Measurements from ENCODE around the gene WDR27.

WDR27 gene

DNA sequence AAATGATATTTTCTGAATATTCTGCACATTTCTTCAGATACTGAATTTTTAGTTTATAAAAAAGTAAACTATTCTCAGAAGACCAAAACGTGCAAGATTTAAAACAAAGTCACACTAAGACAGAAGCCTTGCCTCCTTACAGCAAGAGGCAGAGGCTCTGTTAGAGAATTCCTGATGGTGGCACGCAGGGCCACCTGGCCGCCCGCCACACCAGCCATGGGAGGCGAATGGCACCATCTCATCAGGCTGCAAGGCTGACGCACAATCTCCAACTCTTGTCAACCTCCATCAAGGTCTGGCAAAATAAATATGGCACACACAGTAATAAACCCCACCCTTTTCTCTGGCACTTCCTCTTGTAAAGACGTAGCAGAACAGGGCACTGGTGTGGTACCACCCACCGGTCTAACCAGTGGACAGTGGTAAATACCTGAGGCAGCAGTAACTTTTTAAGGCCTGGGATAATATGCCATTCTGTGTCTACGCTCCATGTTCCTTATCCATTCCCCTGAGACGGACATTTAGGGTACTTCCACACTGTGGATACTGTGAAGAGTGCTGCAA lies 111.4 kb downstream of the WDR27 start:
- DNase-seq = no peak

DNA sequence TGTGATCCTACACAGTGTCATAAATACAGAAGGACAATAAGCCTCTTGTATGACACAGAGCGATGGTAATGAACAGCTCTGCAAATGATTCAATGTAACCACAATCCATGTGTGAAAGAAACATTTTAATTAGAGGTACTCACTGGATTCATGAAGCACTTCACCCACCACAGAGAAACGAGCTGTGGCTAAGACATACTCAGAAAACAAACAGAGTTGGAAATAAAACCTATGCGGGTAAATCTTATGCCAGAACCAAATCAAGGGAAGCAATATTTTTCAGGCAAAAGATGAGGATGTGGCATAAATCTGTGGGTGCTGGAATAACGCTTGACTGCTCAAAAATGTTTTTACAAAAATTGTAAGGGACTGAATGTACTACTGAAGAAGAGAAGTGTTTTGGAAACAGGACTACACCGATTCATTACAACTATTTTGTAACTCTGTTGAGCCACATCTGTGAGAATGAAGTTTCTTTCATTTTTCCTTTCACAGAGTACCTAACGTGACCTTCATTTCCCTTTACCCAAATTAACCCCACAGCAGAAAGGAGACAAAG lies 112.1 kb downstream of the WDR27 start:
- no peak for DNase-seq

DNA sequence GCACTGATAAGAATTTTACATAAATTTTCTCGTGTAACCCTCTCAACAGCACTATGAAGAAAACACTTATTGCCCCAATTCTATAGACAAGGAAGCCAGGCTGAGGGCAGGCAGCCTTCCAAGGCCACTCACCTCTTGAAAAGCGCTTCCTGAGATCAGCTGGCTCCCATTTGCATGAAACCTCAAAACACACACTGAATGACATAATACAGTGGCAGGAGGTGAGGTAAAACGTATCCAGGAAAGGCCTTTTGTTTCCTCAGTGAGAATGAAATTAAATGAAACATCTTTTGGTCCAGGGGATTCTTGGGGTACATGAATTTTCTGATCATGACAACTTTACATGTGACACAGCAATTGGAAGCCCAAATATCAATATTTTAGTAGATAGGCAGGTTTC lies 112.5 kb downstream of the WDR27 start:
- DNase-seq = peak; percentile 19

DNA sequence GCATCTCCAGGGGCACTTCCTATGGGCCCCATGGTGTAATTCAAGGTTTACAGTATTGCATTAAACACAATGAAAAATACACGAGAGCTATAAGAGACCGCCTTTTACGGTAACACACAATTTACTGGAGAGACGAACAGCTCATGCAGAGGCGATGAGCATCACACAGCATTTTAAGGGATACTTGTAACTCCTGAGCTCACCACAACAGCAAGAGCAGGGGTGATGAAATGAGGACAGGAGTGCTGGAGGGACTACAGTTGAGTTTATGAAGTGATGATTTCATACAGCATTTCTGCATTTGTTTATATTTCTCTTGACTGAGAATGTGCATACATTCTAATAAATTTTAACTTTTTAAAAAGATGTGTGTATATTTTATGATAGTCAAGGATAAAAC lies 113.9 kb downstream of the WDR27 start:
- DNase-seq = no peak

DNA sequence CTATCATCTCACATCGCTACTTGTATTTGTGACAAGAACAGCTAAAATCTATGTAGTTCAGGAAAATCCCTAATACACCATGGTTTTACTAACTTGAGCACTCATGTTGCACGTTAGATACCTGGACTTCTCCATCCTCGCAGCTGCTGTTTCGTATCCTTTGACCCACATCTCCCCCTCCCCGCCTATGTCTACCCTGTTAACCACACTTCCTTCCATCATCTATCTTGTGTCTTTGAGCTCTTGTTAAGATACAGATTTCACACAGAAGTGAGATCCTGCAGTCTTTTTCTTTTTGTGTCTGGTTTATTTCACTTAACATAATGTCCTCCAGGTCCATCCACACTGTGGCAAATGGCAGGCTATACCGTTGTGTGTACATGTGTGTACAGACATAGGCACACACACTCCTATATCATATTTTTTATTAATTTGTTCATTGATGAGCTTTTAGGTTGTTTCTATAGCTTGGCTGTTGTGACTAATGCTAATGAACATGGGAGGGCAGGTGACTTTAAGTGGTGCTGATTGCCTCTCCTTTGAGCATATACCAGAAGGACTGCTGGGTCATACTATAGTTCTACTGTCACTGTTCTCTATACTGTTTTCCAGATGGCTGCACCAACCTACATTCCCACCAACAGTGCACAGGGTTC lies 117.8 kb downstream of the WDR27 start:
- no peak for DNase-seq

DNA sequence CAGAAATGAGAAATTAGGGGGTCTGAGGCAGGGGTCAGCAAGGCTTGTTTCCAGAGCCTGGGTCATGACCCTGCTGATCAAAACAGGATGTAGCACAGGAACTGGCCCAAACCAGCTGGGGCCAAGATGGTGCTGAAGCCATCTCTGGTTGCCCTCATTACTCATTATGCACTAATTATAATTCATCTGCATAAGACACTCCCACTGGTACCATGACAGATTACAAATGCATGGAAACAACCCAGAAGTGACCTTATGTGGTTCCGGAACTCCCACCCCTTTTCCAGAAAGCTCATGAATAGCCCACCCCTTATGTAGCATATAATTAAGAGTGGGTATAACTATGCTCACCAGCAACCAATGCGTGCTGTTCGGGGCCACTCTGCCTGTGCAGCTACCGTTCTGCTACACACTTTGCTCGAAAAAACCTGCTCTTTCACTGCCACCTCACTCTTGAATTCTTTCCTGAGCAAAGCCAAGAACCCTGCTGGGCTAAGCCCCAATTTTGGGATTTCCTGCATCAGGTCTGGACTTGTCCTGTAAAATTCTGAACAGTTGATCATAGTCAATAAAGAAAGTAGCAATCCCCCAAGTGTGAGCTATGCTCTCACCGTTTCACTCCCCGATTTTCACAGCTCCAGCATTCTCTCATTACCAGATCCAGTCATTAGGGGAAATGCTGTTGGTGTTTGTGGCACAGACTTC lies 122.3 kb downstream of the WDR27 start:
- DNase-seq = no peak

DNA sequence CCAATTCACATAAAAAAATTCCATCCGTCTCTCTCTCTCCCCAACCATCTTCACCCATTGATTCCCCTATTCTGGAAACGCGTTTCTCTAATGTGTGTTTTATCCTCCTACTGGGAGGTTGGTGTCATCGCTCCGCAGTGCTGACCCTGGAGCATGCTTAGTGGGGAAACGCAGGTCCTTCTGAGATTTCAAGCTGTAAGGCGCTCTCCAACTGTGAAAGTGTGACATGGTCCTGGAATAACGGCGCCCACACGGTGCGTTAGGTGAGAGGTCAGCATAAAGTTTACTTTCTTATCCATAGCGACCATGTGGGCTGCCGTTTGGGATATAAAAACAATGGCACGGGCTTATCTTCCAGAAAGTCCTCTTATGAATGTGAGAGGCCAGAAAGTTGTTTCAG lies 123.9 kb downstream of the WDR27 start:
- no peak for DNase-seq

DNA sequence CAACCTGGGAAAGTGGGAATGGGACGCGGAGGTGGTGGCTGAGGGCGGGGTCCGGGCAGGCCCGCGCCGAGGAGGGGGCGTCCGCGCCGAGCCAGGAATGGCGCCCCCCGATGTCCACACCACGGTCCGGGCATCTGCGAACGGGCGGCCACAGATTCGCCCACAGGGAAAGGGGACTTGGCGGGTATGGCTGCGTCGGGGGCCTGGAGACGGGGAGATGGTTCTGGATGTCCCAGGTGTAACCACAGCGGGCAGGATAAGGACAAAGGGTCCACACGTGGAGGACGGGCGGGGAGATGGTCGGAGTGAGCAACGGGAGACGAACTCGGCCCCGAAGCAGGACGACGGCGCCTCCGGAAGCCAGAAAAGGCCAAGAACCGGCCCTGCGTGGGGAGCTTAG lies 124.6 kb downstream of the WDR27 start:
- no peak for DNase-seq

DNA sequence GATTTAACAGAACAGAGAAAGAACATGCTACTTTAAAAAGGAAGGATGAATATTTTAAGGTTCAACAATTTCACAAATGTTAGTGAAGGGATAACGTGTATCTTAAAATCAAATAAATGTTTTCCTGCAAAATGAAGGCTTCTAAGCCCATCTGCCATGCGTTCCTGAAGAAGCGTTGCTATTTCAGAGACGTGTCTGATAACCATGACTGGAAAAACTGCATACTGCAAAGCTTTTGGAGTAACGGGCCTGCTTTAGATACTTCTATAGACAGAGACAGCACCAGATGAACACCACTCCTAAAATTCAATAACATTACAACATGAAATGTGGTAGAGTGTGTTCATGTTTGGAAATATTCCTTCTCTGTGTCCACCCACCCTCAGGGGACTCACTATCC lies 126.0 kb downstream of the WDR27 start:
- DNase-seq = no peak

DNA sequence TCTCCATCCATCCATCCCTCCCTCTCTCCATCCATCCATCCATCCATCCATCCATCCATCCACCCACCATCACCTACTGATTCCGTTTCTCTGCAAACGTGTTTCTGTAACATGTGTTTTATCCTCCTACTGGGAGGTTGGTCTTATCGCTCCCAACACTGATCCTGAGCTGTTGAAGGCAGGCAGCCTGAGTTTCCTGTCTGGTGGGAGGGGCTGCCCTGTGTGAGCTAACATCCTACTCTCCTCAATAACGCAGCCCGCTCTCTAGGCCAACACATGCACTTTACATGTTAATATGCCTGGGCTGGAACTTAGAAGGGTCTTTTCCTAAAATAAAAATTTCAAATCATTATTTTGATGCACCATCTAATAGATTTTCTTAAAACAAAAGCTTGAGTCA lies 126.5 kb downstream of the WDR27 start:
- DNase-seq = no peak

DNA sequence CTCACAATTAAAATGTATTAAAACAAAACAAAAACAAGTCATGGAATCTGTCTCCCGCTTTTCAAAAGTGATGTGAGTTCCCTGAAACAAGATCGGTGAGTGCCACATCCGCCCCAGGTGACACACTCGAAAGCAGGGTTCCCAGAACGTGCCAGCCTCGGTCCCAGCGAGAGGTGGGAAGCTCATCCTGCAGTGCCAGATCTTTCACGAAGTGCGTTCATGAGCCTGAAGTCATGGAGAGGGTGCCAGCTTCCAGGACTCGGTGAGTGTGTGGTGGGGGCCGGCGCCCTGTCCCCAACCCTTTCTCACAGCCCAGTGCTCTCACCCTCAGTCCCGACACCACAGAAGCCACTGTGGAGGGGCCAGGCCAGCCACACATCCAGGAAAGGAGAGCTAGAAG lies 127.4 kb downstream of the WDR27 start:
- DNase-seq = no peak

DNA sequence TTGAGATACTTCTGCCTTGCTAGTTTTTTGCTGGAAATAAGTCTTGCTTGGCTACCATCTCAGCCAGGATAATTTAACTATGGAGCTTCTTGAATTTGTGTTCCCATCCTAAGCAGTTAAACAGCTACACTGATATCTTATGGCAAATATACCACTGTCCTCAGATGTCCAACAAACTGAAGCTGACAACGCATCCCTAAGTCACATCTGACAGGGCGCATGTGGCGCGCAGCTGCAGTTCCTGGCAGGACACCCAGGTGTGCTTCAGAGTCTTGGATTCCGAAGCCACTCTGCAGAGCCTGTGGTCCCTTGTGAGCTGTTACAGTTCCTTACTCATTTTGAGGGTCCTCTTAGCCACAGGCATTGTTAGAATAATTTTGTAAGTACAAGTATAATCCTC lies 127.9 kb downstream of the WDR27 start:
- DNase-seq = no peak

DNA sequence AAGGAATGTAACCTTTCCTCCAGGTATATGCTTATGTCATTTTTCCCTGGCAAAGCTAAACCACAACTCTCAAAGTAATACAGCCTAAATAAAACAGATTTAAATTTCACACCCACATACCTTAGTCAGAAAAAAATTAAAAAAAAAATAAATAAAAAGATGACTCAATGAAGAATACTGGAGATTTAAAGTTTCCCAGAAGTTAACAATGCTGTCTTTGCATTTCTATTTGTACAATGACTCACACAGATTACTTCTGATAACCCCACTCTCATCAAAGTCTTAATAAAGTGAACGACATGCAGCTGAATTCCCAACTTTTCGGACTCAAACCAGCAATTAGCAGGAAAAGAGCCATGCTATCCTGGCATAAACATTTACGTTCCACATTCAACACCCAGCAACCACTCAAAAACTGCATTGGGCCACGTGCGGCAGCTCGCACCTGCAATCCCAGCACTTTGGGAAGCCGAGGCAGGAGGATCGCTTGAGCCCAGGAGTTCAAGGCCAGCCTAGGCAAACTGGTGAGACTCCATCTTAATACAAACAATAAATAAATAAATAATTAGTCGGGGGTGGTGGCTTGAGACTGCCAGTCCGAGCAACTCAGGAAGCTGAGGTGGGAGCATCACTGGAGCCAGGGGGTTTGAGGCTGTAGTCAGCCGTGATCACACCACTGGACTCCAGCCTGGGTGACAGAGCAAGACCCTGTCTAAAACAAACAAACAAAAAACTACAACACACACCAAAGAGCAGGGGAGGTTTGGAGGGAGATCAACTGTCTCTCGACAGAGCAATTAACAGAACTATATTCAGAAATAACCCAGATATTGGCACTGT lies 130.5 kb downstream of the WDR27 start:
- DNase-seq = no peak

DNA sequence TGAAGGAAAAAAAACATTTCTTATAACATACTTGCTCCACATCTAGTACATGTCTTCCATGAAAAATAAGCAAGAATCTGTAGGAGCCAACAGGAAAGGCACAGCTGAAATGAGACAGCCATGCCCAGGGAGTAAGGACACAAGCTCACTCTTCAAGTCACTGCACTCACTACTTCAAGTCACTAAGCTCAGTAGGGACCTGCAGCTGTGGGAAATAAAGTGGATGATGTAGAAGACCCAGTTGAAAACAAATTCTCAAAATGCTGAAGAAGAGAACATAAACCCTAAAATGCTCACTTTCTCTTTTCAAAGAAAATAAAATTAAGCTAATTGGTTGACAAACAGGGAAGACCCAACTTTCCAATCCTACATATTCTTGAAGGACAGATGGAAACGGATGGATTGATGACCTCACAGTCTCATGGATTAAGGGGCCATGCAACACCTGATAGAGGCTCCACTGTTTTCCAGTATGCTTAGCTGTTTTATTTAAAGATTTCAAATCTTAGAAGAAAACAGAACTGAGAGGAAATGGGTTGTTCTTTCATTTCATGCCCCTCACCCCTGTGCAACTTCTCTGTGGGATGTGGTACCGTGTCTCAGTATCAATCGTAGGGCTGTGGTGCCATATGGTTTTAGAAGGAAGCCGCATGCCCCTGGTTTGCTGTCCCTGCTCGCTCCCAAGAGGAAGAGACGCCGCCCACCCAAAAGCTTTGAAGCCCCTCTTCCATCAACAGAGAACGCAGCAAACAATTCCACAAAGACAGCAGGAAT lies 133.3 kb downstream of the WDR27 start:
- DNase-seq = no peak

DNA sequence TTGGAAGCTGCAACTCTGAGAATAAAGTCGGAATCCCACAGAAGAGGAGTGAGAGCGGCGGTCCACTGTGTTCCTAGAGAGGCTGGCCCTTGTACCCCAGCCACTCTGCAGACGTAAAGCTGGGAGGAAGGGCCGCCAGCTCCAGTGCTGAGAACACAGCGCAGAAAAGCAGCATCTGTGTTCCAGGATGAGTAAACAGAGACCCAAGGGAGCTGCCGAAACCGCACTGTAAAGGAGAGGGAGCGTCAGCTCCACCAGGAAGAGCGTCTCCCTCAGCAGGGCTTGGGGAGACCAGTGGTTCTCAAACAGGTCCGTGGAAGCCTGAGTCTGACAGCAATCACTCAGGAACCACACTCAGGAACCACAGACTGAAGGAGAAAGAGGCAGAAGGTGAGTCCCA lies 134.0 kb downstream of the WDR27 start:
- DNase-seq = no peak

DNA sequence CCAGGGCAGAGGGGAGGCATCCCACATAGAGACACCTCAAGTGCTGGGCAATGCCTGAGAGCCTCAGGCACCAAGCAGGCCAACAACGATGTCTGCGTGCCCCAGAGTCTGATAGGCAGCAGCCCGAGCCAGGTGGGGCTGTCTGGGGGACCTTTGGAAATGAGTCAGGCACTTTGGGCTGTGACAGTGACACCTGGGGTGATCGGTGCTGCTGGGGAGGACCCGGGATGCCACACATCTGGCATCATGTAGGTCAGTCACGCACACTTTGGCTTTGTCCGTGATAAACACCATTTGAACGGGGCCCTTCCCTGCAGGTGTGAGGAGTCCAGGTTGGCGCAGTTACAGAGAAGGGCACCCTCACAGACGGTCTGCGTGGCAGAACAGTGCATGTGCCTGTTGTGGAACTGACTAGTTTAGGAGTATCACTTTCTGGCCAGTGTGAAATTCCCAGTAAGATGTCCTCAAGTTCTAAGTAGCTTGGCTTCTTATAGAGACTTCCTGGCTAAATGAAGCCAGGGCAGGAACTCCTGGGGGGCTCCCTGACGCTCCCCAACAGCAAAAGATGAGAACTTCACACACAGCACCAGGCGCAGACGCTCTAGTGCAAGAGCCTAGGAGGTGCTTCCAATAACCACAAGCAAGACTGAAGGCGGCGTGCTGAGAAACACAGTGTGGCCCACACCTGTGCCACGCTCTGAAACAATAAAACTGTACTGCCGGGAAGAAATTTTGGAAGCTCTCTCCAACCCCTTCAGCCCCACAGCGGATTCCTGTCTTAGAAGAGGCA lies 134.7 kb downstream of the WDR27 start:
- no peak for DNase-seq

DNA sequence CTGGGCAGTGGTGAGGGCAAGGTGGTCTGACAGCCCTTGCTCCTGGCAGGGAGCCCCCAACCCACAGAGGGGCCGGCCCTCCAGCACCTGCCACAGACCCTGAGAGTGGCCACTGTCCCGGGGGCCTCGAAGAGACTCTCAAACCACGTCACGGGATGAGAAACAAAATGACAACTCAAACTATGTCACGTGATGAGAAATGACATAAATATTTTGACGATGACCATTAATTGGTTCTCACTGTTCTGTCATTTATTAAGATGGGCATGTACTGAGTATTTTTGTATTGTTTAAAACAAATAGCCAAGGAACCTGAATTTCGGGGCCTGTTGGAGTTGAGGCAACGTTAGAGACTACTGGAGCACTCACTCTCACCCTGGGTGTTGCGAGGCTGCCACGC lies 135.5 kb downstream of the WDR27 start:
- DNase-seq = no peak

DNA sequence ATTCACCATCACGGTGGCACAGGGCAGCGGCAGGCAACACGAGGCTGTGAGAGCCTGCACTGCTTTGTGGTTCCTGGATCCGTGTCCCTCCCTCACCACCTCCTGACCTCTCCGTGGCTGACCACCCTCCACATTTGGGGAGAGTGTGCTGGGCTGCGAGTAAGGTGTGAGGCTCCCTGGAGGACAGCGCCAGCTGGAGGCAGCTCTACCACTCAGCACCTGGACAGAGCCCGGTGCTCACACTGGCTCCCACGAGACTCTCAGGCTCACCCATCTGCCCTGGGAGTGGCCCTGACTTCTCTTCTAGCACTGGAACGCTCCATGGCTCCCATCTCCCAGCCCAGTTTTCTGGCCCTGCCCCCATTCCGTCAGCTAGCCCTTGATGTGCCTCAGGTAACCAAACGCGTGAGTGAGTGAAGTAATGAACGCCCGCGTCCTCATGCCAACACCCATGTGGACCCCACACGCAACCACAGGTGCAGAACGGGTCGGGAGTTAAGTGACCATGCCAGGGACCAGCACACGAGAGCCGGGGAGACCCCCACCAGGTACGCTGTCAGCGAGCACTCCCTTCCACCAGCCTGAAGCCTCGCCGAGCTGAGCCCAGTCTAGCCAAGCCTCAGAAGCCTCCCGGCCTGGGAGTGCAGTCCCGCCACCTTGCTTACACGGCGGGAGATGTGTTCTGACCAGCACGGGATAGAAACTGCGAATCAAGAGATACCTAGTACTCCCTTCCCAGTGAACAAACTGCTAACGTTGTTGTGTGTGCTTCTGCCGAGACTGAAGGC lies 137.2 kb downstream of the WDR27 start:
- DNase-seq = no peak

DNA sequence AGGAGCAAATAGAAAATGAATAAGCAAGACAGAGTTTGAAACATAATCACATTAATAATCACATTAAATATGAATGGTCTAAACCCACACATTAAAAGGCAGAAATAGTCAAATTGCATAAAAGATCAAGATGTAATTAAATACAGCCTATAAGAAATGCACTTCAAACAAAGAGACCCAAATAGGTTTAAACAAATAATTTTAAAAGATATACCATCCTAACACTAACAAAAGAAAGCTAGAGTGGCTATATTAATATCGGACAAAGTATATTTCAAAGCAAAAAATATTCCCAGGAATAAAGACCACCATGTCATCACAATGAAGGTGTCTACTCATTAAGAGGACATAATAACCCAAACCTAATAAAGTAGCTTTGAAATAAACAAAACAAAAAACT lies 140.2 kb downstream of the WDR27 start:
- no peak for DNase-seq

DNA sequence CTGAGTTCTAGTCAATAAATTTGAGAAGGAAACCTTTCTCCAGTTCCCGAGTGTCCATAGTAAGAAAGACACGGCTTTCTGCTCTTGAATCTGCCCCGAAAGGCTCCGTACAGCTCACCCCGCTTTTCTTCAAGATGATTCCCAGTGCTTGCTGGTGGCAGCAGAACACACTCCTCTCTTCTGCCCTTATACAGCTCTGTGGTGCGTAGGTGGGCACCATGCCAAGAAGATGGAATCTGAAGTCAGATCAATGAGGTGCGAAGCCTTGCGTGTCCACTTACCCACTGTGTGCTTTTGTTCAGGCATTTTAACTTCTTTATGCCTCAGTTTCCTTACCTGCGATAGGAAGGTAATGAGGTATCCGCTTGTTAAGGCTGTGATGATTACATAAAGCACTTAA lies 142.2 kb downstream of the WDR27 start:
- no peak for DNase-seq

Measured in activated CD4-positive, alpha-beta T cell treated with anti-CD3 and anti-CD28 coated beads for 48 hours (primary cell).